ENCODE results near the gene ARRB1. TPM values are rescaled to one million over a fixed set of nuclear protein-coding genes. Genes with fewer than 3 reads are reported as not detected.

ARRB1 gene
- total and polyA plus RNA-seq, 9 donors, result 14.0 to 22.7 (median 20.6) TPM

DNA sequence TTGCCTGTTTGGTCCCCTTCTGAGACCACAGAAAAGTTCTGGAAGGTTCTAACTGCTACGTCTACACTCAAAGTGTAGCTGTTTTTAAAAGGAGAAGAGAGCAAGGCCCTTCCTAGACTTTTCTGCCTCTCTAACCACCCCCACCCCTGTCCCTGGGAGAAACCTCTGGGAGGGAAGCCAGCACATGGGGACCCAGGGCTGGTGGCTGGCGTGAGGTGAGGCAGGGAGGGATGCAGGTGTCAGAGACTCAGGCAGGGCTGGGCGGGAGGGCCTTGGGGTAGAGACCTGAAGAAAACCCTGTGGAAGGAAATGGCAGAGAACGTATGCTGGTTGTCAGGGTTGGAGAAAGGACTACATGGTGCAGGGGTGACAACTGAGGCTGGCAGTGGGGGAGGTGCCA is 26.7 kb downstream of the ARRB1 start:
- peaks cover 5% of the 10 kb centered on the region for H3K36me3 ChIP-seq (ENCODE audit: control insufficient read depth, insufficient read depth, low read length)
- no peaks in the 10 kb centered on the region for H3K9me3 ChIP-seq (replicated peaks; ENCODE audit: control insufficient read depth, low read depth, low read length)
- DNase-seq, result no peak
- 88% methylated on average over 3 of the region's 4 CpGs for WGBS (ENCODE audit: insufficient coverage)
- no peaks in the 10 kb centered on the region for H3K27me3 ChIP-seq (ENCODE audit: control insufficient read depth, insufficient read depth, low read length)
- H3K4me3 ChIP-seq (ENCODE audit: low read length), result no peak overlapping the region
- peaks cover 29% of the 10 kb centered on the region for H3K4me1 ChIP-seq (ENCODE audit: control insufficient read depth, insufficient read depth, low read length)
- no peak overlapping the region for H3K27ac ChIP-seq (ENCODE audit: low read length)

DNA sequence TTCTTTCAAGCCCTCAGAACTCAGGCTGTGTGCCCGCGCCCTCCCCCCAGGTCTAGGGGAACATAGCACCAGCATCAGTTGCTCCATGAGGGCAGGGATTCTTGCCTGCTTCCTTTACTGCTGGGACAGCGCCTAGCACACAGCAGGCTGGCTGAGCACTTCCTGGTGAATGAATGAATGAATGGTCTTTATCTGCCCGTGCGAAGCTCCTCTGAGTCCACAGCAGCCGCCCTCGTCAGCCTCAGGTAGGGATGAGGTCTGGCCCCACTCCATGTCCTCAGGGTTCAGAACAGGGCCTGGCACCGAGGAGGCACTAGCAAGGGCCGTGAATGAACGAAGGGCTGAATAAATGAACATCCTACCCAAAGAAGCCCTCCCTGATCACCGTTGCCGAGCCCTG is 27.3 kb downstream of the ARRB1 start:
- Histone ChIP-seq H3K4me1 (ENCODE audit: control insufficient read depth, insufficient read depth, low read length) (peaks cover 29% of the 10 kb centered on the region), H3K4me3 (ENCODE audit: low read length) (no peak overlapping the region), H3K27ac (ENCODE audit: low read length) (no peak overlapping the region), H3K27me3 (ENCODE audit: control insufficient read depth, insufficient read depth, low read length) (no peaks in the 10 kb centered on the region), H3K36me3 (ENCODE audit: control insufficient read depth, insufficient read depth, low read length) (peaks cover 5% of the 10 kb centered on the region), H3K9me3 (replicated peaks; ENCODE audit: control insufficient read depth, low read depth, low read length) (no peaks in the 10 kb centered on the region)
- 81% methylated on average over 6 of the region's 12 CpGs for WGBS (ENCODE audit: insufficient coverage)
- no peak for DNase-seq

DNA sequence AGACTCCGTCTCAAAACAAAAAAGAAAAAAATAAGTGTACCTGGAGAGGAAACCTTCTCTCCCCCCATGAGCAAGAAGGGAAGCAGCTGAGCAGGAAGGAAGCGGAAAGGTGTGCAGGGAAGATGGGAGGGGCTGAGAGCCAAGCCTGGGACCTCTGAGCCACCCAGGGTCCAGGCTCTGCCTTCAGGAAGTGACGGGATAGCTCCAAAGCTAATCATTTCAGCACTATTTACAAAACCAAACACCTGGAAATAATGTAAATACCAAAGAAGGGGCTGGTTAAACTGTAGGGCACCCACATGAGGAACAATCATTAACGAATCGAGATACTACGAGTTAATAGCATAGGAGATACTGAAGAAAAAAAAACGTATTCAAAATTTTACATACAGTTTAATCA is 27.9 kb downstream of the ARRB1 start:
- H3K27ac ChIP-seq (ENCODE audit: low read length), result no peak overlapping the region
- H3K27me3 ChIP-seq (ENCODE audit: control insufficient read depth, insufficient read depth, low read length), result no peaks in the 10 kb centered on the region
- H3K4me3 ChIP-seq (ENCODE audit: low read length), result no peak overlapping the region
- DNase-seq, result no peak
- H3K36me3 ChIP-seq (ENCODE audit: control insufficient read depth, insufficient read depth, low read length), result peaks cover 5% of the 10 kb centered on the region
- WGBS (ENCODE audit: insufficient coverage), result no CpG with 5 or more reads among the region's 7 CpGs
- no peaks in the 10 kb centered on the region for H3K9me3 ChIP-seq (replicated peaks; ENCODE audit: control insufficient read depth, low read depth, low read length)
- peaks cover 25% of the 10 kb centered on the region for H3K4me1 ChIP-seq (ENCODE audit: control insufficient read depth, insufficient read depth, low read length)

DNA sequence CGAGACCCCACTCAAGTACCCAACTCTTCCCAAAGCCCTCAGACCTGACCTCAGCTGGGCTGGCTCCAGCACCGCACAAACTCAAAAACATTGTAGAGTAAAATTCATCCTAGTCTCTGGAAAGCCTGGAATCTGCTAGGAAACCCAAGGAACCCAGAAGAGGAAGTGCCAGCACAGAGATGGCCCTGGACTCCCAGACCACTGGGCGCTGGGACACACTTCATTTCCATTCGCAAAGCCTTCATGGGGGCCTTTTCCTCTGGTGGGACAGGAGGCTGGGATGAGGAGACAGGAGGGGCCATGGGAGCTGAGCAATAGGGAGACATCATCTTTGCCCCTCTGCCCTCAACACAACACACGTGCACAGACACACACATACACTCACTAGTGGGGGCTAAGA is 30.8 kb downstream of the ARRB1 start:
- Histone ChIP-seq H3K27me3 (ENCODE audit: control insufficient read depth, insufficient read depth, low read length) (no peaks in the 10 kb centered on the region), H3K9me3 (replicated peaks; ENCODE audit: control insufficient read depth, low read depth, low read length) (no peaks in the 10 kb centered on the region), H3K4me3 (ENCODE audit: low read length) (no peak overlapping the region), H3K27ac (ENCODE audit: low read length) (no peak overlapping the region), H3K4me1 (ENCODE audit: control insufficient read depth, insufficient read depth, low read length) (peaks cover 26% of the 10 kb centered on the region), H3K36me3 (ENCODE audit: control insufficient read depth, insufficient read depth, low read length) (peaks cover 5% of the 10 kb centered on the region)
- WGBS (ENCODE audit: insufficient coverage), result 90% methylated on average over 2 of the region's 5 CpGs
- no peak for DNase-seq

DNA sequence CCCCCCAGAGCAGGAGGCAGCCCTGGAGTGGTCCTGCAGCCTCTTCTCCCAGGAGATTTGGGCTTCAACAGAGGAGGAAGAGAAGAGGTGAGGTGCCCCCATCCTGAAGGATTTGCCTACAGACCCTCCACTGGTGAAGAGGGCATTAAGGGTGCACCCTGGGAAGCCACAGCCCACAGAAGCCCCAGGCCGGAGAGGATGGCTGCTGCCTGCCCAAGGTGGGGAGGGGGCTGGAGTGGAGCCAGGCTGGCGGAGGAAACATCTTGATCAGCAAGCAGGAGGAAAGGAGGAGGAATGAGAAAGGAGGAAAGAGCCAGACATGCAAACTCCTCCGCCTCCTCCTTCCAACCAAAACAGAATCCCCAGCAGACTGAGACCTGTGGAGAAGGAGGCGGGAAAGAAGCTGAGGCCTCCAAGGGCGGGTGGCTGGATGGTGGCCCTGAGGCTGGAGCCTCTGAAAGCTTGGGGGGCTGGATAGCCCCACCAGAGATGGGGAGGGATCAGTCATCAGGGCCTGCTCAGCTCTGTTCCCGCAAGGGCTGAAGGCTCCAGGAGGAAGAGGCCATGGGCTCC is 31.3 kb downstream of the ARRB1 start:
- H3K36me3 ChIP-seq (ENCODE audit: control insufficient read depth, insufficient read depth, low read length), result peaks cover 5% of the 10 kb centered on the region
- no peak overlapping the region for H3K4me3 ChIP-seq (ENCODE audit: low read length)
- no peaks in the 10 kb centered on the region for H3K27me3 ChIP-seq (ENCODE audit: control insufficient read depth, insufficient read depth, low read length)
- no peak overlapping the region for H3K27ac ChIP-seq (ENCODE audit: low read length)
- 42% methylated on average over 3 of the region's 6 CpGs for WGBS (ENCODE audit: insufficient coverage)
- no peaks in the 10 kb centered on the region for H3K9me3 ChIP-seq (replicated peaks; ENCODE audit: control insufficient read depth, low read depth, low read length)
- DNase-seq, result no peak
- peaks cover 26% of the 10 kb centered on the region for H3K4me1 ChIP-seq (ENCODE audit: control insufficient read depth, insufficient read depth, low read length)

DNA sequence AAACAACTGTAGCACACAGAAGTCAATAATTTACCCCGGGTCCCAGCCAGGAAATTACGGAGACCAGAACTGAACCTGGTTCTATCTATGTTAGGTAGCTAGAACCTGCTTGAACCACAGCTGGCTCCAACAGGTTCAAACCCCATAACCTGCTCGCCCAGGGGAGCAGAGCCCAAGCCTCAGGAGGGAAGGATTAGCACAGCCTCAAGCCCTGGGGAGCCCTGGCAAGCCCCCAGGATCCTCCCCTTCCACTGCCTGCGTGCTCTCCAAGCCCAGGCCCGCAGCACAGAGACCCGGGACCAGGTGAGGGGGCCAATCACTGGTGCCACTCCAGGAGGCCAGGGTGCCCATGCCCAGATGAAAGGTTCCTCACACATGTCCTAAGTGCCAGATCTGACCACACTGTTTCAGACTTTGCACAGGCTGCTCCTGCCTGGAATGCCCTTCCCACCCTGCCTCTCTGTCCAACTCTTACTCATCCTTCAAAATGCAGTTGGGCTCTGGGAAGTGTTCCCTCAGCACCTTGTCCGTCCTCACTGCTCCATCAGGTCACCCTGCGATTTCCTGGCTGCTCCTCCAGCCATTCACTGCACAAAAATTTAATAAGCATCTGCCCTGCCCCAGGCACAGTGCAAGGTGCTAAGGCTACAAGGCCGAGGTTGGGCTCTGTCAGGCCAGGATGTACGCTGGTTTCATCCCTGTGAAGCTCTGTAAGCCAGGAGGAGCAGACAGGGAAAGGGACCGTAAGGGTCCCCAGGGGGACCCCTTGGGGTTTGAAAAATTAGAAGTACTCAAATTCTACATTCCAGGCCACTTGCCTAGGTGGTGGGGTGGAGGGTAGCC is 32.2 kb downstream of the ARRB1 start:
- Histone ChIP-seq H3K36me3 (ENCODE audit: control insufficient read depth, insufficient read depth, low read length) (peaks cover 5% of the 10 kb centered on the region), H3K4me1 (ENCODE audit: control insufficient read depth, insufficient read depth, low read length) (peaks cover 27% of the 10 kb centered on the region), H3K4me3 (ENCODE audit: low read length) (no peak overlapping the region), H3K27me3 (ENCODE audit: control insufficient read depth, insufficient read depth, low read length) (no peaks in the 10 kb centered on the region), H3K9me3 (replicated peaks; ENCODE audit: control insufficient read depth, low read depth, low read length) (no peaks in the 10 kb centered on the region), H3K27ac (ENCODE audit: low read length) (no peak overlapping the region)
- no peak for DNase-seq
- WGBS (ENCODE audit: insufficient coverage), result 72% methylated on average over 8 of the region's 11 CpGs

DNA sequence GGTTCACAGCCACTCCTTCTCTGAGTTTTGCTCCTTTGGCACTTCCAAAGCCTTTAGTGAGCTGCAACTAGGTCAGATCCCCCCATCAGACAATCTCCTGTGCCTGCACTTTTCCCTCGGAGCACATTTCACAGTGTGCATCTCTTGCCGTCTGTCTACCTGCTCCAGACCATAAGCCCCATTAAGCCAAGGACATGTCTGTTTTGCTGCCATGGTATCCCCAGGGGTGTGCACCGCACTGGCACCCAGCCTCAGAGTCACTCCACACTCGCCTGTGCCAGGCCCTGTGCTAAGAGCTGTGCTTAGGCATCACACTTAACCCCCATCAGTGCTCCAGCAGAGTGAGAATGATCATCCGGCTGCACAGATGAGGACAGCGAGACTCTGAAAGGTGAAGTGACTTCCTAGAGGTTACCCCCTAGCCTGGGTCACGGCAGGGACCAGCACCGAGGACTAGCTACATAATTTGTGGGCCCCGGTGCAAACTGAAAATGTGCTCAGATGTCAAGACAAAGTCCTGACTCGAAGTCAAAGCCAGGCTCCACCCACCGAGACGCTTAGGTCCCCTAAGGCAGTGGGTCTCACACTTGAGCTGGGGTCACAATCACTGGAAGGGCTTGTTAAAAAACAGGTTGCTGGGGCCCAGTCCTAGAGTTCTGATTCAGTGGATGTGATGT is 33.9 kb downstream of the ARRB1 start:
- no peak for DNase-seq
- peaks cover 4% of the 10 kb centered on the region for H3K36me3 ChIP-seq (ENCODE audit: control insufficient read depth, insufficient read depth, low read length)
- H3K4me3 ChIP-seq (ENCODE audit: low read length), result no peak overlapping the region
- H3K4me1 ChIP-seq (ENCODE audit: control insufficient read depth, insufficient read depth, low read length), result peaks cover 42% of the 10 kb centered on the region
- no peaks in the 10 kb centered on the region for H3K27me3 ChIP-seq (ENCODE audit: control insufficient read depth, insufficient read depth, low read length)
- no peaks in the 10 kb centered on the region for H3K9me3 ChIP-seq (replicated peaks; ENCODE audit: control insufficient read depth, low read depth, low read length)
- H3K27ac ChIP-seq (ENCODE audit: low read length), result no peak overlapping the region
- 54% methylated on average over 12 of the region's 12 CpGs for WGBS (ENCODE audit: insufficient coverage)

DNA sequence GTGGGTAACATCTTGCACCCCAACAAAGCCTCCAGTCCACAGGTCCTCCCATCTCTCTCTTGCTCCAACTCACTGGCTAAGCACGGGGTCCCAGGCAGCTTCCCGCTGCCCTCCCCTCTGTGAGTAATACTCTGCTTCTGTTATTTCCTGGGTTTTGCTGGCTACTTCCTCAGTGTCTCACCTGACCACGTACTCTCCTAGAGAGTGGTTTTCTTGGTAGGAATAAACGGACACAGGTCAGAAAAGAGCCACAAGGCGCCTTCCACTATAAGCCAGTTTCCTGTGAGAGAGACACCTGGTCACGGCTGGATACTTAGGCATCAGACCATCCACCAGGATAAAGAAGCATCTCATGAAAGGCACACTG is 36.0 kb downstream of the ARRB1 start:
- Histone ChIP-seq H3K27ac (ENCODE audit: low read length) (no peak overlapping the region), H3K27me3 (ENCODE audit: control insufficient read depth, insufficient read depth, low read length) (no peaks in the 10 kb centered on the region), H3K9me3 (replicated peaks; ENCODE audit: control insufficient read depth, low read depth, low read length) (no peaks in the 10 kb centered on the region), H3K36me3 (ENCODE audit: control insufficient read depth, insufficient read depth, low read length) (peaks cover 2% of the 10 kb centered on the region), H3K4me3 (ENCODE audit: low read length) (no peak overlapping the region), H3K4me1 (ENCODE audit: control insufficient read depth, insufficient read depth, low read length) (peaks cover 53% of the 10 kb centered on the region)
- DNase-seq, result no peak
- WGBS (ENCODE audit: insufficient coverage), result 60% methylated on average over 2 of the region's 6 CpGs

DNA sequence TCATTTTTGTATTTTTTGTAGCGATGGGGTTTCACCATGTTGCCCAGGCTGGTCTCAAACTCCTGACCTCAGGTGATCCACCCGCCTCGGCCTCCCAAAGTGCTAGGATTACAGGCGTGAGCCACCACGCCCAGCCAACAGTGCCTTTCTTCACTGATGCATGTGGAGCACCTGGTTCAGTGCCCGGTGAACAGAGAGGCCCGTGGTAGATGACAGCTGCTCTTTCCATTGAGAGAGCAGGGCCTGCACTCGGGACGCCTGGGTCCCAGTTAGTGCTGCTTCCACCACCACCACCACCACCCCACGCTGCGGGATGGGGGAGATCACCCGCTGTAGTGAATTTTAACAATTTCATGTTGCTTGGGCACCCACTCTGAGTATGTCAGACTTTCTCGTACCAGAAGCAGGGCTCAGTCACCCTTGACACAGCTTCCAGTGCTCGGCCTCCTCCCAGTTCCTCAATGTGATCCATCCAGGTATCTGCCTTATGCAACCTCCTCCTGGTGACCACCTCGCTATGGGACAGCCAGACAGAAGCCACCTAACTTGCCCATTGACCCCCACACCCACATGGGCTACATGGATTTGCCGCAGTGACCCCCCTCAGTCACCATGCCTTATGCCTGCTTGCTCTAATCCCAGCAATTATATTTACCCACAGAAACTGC is 36.6 kb downstream of the ARRB1 start:
- Histone ChIP-seq H3K9me3 (replicated peaks; ENCODE audit: control insufficient read depth, low read depth, low read length) (no peaks in the 10 kb centered on the region), H3K27ac (ENCODE audit: low read length) (no peak overlapping the region), H3K27me3 (ENCODE audit: control insufficient read depth, insufficient read depth, low read length) (no peaks in the 10 kb centered on the region), H3K4me1 (ENCODE audit: control insufficient read depth, insufficient read depth, low read length) (peaks cover 48% of the 10 kb centered on the region), H3K4me3 (ENCODE audit: low read length) (no peak overlapping the region), H3K36me3 (ENCODE audit: control insufficient read depth, insufficient read depth, low read length) (peaks cover 2% of the 10 kb centered on the region)
- 85% methylated on average over 14 of the region's 16 CpGs for WGBS (ENCODE audit: insufficient coverage)
- no peak for DNase-seq

All from muscle of leg (tissue), 11 donors.